ENCODE results near the gene C2CD5. TPM values are rescaled to one million over a fixed set of nuclear protein-coding genes. Genes with fewer than 3 reads are reported as not detected.
"Not testable (repeated sequence)": the region's sequence is repeated elsewhere in the genome, so short reads cannot be mapped to it uniquely, and the experiment has no call there.

Gene C2CD5
- total RNA-seq, 3 donors from 2014 or later (not counting 1 experiment from before 2014, with no cell fraction given): 31.2 to 42.8 (median 41.9) TPM

DNA sequence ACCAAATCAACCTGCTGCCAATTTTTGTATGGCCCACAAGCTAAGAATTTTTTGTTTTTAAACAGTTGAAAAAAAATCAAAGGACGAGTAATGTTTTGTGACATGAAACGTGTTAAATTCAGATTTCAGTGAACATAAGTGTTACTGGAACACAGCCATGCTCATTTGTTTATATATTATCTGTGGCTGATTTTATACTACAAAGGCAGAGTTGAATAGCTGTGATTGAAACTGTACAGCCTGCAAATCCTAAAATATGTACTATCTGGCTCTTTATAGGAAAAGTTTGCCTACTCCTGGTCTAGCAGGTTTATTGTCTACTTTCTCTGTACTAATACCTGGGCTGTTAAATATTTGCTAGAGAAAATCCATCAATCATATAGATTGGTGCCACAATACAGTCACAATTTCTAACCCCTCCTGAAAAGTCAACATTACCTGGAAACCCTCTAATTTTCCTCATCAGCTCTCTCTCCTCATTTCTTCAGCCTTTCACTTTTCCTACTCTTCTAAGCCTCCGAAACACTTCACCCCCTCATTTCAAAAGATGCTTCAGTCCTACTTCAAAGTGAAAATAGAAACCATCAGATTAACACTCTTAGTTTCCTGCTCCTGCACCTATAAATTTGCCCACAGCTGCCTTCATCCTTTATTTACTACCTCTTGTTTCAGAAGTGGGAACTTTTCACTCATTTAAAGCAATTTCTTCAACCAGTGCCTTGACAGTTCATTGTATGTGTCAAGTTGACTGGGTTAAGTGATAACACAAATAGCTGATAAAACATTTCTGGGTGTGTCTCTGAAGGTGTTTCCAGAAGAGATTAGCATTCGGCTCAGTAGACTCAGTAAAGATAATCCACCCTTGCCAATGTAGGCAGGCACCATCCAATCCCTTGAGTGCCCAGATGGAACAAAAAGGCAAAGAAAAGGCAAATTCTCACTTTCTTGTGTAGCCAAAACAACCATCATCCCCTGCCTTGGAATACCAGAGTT lies 18.0 kb upstream of the C2CD5 start:
- Histone ChIP-seq H3K27ac (ENCODE audit: low read length) (no peak overlapping the region), H3K27me3 (ENCODE audit: control insufficient read depth, insufficient read depth, low read length) (no peaks in the 10 kb centered on the region), H3K36me3 (ENCODE audit: control insufficient read depth, insufficient read depth, low read length) (no peaks in the 10 kb centered on the region), H3K4me3 (ENCODE audit: low read length) (no peak overlapping the region), H3K4me1 (ENCODE audit: control insufficient read depth, insufficient read depth, low read length) (no peaks in the 10 kb centered on the region), H3K9me3 (ENCODE audit: control insufficient read depth, insufficient read depth, low read length) (no peaks in the 10 kb centered on the region)
- intact Hi-C loops (cut with micrococcal nuclease): no loop called here
- Mint-ChIP-seq H3K9me3 (no peaks in the 10 kb centered on the region), H3K27ac (no peak overlapping the region), H3K27me3 (ENCODE audit: low read depth in 2 of 2) (peaks cover 6 to 14% of the 10 kb centered on the region in 2 donors), H3K4me1 (no peaks in the 10 kb centered on the region), H3K4me3 (no peak overlapping the region), H3K36me3 (no peaks in the 10 kb centered on the region)
- ATAC-seq: no peak
- no peak for DNase-seq
- WGBS (ENCODE audit: insufficient coverage): 72% methylated on average over 4 of the region's 4 CpGs
- TF ChIP-seq, protein P1, sequence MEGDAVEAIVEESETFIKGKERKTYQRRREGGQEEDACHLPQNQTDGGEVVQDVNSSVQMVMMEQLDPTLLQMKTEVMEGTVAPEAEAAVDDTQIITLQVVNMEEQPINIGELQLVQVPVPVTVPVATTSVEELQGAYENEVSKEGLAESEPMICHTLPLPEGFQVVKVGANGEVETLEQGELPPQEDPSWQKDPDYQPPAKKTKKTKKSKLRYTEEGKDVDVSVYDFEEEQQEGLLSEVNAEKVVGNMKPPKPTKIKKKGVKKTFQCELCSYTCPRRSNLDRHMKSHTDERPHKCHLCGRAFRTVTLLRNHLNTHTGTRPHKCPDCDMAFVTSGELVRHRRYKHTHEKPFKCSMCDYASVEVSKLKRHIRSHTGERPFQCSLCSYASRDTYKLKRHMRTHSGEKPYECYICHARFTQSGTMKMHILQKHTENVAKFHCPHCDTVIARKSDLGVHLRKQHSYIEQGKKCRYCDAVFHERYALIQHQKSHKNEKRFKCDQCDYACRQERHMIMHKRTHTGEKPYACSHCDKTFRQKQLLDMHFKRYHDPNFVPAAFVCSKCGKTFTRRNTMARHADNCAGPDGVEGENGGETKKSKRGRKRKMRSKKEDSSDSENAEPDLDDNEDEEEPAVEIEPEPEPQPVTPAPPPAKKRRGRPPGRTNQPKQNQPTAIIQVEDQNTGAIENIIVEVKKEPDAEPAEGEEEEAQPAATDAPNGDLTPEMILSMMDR (IDR thresholded peaks at IDR 0.05): no peak

DNA sequence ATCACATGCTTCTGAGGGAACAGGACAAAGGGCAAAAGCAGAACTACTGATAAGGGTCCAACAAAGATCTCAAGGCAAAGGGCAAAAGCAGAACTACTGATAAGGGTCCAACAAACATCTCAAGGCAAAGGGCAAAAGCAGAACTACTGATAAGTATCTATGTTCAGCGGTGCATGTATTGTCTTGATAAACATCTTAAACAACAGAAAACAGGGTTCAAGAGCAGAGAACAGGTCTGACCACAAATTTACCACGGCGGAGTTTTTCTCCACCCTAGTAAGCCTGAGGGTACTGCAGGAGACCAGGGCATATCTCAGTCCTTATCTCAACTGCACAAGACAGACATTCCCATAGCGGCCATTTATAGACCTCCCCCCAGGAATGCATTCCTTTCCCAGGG lies 10.4 kb upstream of the C2CD5 start:
- H3K4me1 Mint-ChIP-seq; H3K27ac Mint-ChIP-seq; intact Hi-C loops (cut with micrococcal nuclease); H3K4me1 ChIP-seq (ENCODE audit: control insufficient read depth, insufficient read depth, low read length); ATAC-seq; H3K9me3 Mint-ChIP-seq; H3K4me3 ChIP-seq (ENCODE audit: low read length); H3K4me3 Mint-ChIP-seq; H3K36me3 Mint-ChIP-seq; H3K27ac ChIP-seq (ENCODE audit: low read length); H3K27me3 ChIP-seq (ENCODE audit: control insufficient read depth, insufficient read depth, low read length); H3K9me3 ChIP-seq (ENCODE audit: control insufficient read depth, insufficient read depth, low read length); H3K36me3 ChIP-seq (ENCODE audit: control insufficient read depth, insufficient read depth, low read length); DNase-seq: not testable (repeated sequence)
- WGBS (ENCODE audit: insufficient coverage): 76% methylated on average over 4 of the region's 4 CpGs
- H3K27me3 Mint-ChIP-seq (ENCODE audit: low read depth in 2 of 2): peaks cover 17 to 20% of the 10 kb centered on the region in 2 donors

DNA sequence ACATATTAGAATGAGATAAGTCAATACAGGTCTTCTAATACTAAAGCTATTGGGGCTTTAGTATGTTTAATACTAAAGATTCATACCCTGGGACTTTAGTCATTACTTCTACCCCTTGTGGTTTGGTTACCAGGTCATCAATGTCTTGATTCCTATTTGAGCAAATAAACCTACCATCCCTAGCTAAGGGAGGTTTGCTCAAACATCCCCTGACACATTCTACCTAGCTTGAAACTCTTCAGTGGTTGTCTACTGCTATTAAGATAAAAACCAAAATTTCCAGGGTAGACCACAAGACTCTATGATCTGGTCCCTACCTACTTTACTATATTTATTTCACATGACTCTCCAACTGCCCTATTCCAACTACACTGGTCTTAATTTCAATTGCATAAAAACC lies 7.3 kb upstream of the C2CD5 start:
- Mint-ChIP-seq H3K4me3 (no peak overlapping the region), H3K27me3 (ENCODE audit: low read depth in 2 of 2) (peaks cover 24 to 34% of the 10 kb centered on the region in 2 donors), H3K4me1 (no peaks in the 10 kb centered on the region), H3K9me3 (peaks cover 5 to 8% of the 10 kb centered on the region in 2 donors), H3K36me3 (peaks cover 10% of the 10 kb centered on the region), H3K27ac (no peak overlapping the region)
- TF ChIP-seq, protein P1 (IDR thresholded peaks at IDR 0.05): no peak
- no peak for DNase-seq
- H3K4me3 ChIP-seq (ENCODE audit: low read length): no peak overlapping the region
- H3K27ac ChIP-seq (ENCODE audit: low read length): no peak overlapping the region
- ATAC-seq: no peak
- H3K27me3 ChIP-seq (ENCODE audit: control insufficient read depth, insufficient read depth, low read length): no peaks in the 10 kb centered on the region
- peaks cover 4% of the 10 kb centered on the region for H3K9me3 ChIP-seq (ENCODE audit: control insufficient read depth, insufficient read depth, low read length)
- no peaks in the 10 kb centered on the region for H3K36me3 ChIP-seq (ENCODE audit: control insufficient read depth, insufficient read depth, low read length)
- intact Hi-C loops (cut with micrococcal nuclease): no loop called here
- no peaks in the 10 kb centered on the region for H3K4me1 ChIP-seq (ENCODE audit: control insufficient read depth, insufficient read depth, low read length)

DNA sequence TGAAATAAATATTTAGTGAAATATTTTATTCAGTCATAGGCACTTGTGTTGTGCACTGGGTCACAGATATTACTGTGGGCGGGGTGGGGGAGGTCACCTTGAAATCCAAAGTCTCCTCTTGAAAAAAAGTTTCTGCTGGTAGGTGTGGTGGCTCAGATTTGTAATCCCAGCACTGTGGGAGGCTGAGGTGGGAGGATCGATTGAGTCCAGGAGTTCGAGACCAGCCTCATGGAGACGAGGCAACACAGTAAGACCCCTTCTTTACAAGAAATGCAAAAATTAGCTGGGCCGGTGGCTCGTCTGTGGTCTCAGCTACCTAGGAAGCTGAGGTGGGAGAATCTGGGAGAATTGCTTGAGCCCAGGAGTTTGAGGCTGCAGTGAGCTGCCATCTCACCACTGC lies 913 bp upstream of the C2CD5 start:
- DNase-seq (no peak), ATAC-seq (no peak)
- Mint-ChIP-seq H3K9me3 (no peaks in the 10 kb centered on the region), H3K27ac (peak overlapping the region in 1 of 2 donors; percentile 92), H3K4me3 (peak overlapping the region; percentile 96), H3K4me1 (peaks cover 32 to 33% of the 10 kb centered on the region in 2 donors), H3K27me3 (ENCODE audit: low read depth in 2 of 2) (peaks cover 8 to 17% of the 10 kb centered on the region in 2 donors), H3K36me3 (no peaks in the 10 kb centered on the region)
- 91% methylated on average over 6 of the region's 6 CpGs for WGBS (ENCODE audit: insufficient coverage)
- Histone ChIP-seq H3K27ac (ENCODE audit: low read length) (no peak overlapping the region), H3K9me3 (ENCODE audit: control insufficient read depth, insufficient read depth, low read length) (no peaks in the 10 kb centered on the region), H3K4me1 (ENCODE audit: control insufficient read depth, insufficient read depth, low read length) (peaks cover 18% of the 10 kb centered on the region), H3K36me3 (ENCODE audit: control insufficient read depth, insufficient read depth, low read length) (peaks cover 2% of the 10 kb centered on the region), H3K27me3 (ENCODE audit: control insufficient read depth, insufficient read depth, low read length) (no peaks in the 10 kb centered on the region), H3K4me3 (ENCODE audit: low read length) (no peak overlapping the region)
- TF ChIP-seq, protein P1 (IDR thresholded peaks at IDR 0.05): no peak
- intact Hi-C loops (cut with micrococcal nuclease): no loop called here

Measured in natural killer cell (primary cell).